ENCODE measurements around the gene P2RX6. TPM values are rescaled to one million over a fixed set of nuclear protein-coding genes. Genes with fewer than 3 reads are reported as not detected.

The P2RX6 gene
- total RNA-seq, 4 donors from 2014 or later: 0.76 to 1.5 (median 1.2) TPM; not detected in 1

DNA sequence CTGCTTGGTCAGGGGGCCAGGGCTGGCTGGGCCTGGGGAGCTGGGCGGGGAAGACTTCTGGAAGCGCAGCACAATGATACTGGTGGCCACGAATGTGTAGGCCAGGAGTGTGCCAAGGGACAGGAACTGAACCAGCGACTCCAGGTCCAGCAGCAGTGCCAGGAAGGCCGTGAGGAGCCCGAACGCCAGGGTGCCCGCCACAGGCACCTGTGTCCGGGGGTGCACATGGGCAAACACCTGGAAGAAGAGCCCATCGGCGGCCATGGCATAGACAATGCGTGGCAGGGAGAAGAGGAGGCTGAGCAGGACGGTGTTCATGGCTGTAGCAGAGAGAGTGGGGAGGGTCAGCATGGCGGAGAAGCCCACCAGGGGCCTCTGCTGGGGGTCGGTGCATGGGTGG is 15.1 kb downstream of the P2RX6 start:
- Histone ChIP-seq H3K27me3 (no peaks in the 10 kb centered on the region), H3K4me3 (no peak overlapping the region), H3K9me3 (no peaks in the 10 kb centered on the region), H3K27ac (no peak overlapping the region), H3K36me3 (no peaks in the 10 kb centered on the region), H3K4me1 (peaks cover 0 to 7% of the 10 kb centered on the region in 2 donors)
- intact Hi-C loops (cut with DNase I; ENCODE audit: low total_unique reads): no loop called here
- DNase-seq: no peak
- TF ChIP-seq, protein P1, sequence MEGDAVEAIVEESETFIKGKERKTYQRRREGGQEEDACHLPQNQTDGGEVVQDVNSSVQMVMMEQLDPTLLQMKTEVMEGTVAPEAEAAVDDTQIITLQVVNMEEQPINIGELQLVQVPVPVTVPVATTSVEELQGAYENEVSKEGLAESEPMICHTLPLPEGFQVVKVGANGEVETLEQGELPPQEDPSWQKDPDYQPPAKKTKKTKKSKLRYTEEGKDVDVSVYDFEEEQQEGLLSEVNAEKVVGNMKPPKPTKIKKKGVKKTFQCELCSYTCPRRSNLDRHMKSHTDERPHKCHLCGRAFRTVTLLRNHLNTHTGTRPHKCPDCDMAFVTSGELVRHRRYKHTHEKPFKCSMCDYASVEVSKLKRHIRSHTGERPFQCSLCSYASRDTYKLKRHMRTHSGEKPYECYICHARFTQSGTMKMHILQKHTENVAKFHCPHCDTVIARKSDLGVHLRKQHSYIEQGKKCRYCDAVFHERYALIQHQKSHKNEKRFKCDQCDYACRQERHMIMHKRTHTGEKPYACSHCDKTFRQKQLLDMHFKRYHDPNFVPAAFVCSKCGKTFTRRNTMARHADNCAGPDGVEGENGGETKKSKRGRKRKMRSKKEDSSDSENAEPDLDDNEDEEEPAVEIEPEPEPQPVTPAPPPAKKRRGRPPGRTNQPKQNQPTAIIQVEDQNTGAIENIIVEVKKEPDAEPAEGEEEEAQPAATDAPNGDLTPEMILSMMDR (IDR thresholded peaks at IDR 0.05): no peak
- no peak for TF ChIP-seq POLR2A (IDR thresholded peaks at IDR 0.05)

DNA sequence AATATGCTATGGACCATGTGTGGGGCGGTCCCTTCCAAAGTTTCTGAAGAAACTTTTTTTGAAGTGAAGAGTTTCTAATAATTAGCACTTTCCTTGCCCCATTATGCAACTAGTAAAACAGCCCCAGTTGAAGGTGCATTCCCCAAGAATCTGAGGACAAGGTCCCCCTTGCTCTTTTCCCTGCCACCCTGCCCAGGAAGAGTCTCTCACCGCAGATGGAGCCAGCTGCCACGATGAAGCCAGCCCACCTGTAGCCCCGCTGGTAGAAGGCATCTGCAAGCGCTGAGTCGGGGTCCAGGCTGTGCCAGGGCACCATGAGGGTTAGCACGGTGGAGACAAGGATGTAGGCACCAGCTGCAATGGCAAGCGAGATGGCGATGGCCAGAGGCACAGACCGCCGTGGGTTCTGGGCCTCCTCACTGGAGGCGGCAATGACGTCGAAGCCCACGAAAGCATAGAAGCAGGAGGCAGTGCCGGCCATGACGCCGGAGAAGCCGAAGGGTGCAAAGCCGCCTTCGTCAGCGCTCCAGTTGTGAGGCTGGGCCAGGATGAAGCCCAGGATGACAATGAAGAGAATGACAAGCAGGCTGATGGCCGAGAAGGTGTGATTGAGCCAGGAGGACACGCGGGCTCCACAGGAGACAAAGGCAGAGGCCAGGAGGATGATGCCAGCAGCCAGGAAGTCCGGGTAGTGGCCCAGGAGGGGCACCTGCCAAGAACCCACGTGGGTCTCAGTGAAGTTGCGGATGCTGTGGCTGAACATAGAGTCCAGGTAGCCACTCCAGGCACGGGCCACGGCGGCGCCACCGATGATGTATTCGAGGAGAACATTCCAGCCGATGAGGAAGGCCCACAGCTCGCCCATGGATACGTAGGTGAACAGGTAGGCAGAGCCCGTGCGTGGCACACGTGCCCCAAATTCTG is 15.9 kb downstream of the P2RX6 start:
- no peak for DNase-seq
- no peak for TF ChIP-seq POLR2A (IDR thresholded peaks at IDR 0.05)
- intact Hi-C loops (cut with DNase I; ENCODE audit: low total_unique reads): no loop called here
- Histone ChIP-seq H3K27me3 (no peaks in the 10 kb centered on the region), H3K36me3 (no peaks in the 10 kb centered on the region), H3K27ac (no peak overlapping the region), H3K9me3 (no peaks in the 10 kb centered on the region), H3K4me3 (no peak overlapping the region), H3K4me1 (peaks cover 0 to 7% of the 10 kb centered on the region in 2 donors)

DNA sequence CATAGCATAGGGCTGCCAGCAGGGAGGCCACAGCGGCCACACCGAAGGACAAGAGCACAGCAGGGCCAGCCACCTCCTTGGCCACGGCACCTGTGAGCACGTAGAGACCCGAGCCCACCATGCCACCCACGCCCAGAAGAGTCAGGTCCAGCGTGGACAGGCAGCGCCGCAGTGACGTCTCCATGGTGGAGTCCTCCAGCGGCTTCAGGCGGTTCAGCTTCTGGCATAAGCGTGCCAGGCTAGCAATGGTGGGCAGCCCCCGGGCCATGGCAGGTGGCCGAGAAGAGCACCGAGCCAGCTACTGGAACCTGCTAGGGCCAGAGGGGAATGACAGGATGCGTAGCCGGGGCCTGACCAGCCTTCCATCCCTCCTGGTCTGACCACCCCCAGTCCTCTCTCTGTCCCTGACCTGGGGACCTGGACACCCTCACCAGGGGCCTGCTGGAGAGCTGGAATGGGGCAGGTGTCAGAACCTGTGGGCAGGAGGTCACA is 16.6 kb downstream of the P2RX6 start:
- TF ChIP-seq POLR2A (IDR thresholded peaks at IDR 0.05): no peak
- TF ChIP-seq, protein P1 (IDR thresholded peaks at IDR 0.05): no peak
- Histone ChIP-seq H3K27me3 (no peaks in the 10 kb centered on the region), H3K36me3 (no peaks in the 10 kb centered on the region), H3K4me1 (peaks cover 0 to 7% of the 10 kb centered on the region in 2 donors), H3K9me3 (no peaks in the 10 kb centered on the region), H3K27ac (no peak overlapping the region), H3K4me3 (no peak overlapping the region)
- intact Hi-C loops (cut with DNase I; ENCODE audit: low total_unique reads): no loop called here
- no peak for DNase-seq

DNA sequence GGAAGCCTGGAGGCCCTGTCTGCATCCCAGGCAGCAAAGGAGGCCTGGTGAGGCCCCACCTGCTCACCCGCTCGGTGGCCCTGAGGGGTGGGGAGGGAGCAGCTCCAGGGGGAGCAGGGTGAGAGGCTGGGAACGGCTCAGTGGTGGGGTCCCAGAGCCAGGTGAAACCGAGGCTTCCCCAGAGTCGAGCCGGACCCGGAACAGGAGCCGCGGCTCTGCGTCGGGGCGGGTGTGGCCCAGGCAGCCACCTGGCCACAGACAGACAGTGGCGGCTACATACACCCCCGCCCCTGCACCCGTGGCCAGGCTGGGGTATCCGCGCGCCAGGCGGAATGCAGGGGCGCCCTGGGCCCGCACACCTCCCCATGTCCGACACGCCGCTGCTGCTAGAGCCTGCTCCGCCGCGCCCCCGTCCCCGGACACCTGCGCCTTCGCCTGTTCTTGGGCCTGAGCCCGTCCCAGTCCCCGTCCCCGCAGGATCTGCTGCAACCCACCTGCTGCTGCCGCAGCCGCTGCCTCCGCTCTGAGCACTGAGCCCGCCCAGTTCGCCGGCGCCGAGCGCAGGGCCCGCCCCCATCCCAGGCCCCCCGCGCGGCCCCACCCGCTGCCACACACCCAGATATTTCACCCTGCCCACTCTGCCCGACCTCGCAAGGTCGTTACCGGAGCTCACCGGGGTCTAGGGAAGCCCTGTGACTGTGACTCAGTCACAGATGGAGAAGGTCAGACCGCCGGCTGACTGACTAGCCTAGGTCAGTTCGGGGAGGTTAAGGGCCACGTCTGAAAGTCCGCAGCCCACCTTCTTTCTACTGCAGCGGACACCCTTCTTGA is 17.3 kb downstream of the P2RX6 start, which contains the start of gene SLC7A4:
SLC7A4 (minus strand) TSS at position 525 of the 831 bp plus-strand sequence. CDS start 749 bp downstream, outside the sequence.
- Histone ChIP-seq H3K4me3 (peak within 1 kb of the TSS in 1 of 2 donors; percentile 19), H3K27ac (no peak within 1 kb of the TSS), H3K9me3 (no peaks in the 10 kb centered on the region), H3K36me3 (no peaks in the 10 kb centered on the region), H3K27me3 (no peaks in the 10 kb centered on the region), H3K4me1 (peaks cover 0 to 7% of the 10 kb centered on the region in 2 donors)
- intact Hi-C loops (cut with DNase I; ENCODE audit: low total_unique reads): no loop called here
- TF ChIP-seq, protein P1 (IDR thresholded peaks at IDR 0.05): no peak
- TF ChIP-seq POLR2A (IDR thresholded peaks at IDR 0.05): no peak
- no peak for DNase-seq

DNA sequence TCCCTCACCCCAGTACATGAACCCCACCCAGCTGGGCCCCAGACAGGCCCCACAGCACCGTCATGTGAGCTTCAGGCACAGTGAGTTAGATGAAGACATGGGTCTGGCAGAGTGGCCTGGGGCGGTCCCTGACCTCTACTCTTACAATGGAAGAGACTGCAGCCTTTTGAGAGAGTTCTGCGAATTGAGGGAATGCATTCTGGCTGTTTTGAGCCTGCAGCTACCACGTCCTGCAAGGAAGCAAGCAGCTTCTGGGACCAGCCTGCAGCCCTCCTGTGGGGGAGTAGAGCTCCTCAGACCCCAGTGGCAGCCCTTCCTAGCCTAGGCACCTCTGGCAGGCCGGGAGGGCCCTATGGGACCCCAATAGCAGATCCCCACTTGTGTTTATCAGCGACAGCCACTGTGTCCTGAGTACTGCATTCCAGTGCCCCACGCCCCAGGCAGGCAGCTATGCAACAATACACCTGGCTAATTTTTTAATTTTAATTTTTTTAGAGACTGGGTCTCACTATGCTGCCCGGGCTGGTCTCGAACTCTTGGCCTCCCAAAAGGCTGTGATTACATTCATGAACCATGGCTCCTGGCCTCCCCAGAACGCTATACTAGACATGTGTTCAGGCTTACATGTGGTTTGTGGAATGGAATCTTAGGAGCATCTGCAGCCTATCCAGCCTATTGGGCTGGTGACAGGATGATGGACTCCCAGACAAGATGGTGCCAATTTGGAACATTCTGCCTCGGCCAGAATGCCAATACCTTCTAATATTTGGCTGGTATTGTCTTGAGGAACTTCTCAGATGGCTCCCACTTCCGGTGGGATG is 18.1 kb downstream of the P2RX6 start:
- peaks cover 0 to 7% of the 10 kb centered on the region in 2 donors for H3K4me1 ChIP-seq
- no peak overlapping the region for H3K27ac ChIP-seq
- H3K4me3 ChIP-seq: no peak overlapping the region
- DNase-seq: no peak
- no peak for TF ChIP-seq POLR2A (IDR thresholded peaks at IDR 0.05)
- TF ChIP-seq, protein P1 (IDR thresholded peaks at IDR 0.05): no peak
- no peaks in the 10 kb centered on the region for H3K27me3 ChIP-seq
- H3K9me3 ChIP-seq: no peaks in the 10 kb centered on the region
- H3K36me3 ChIP-seq: no peaks in the 10 kb centered on the region
- intact Hi-C loops (cut with DNase I; ENCODE audit: low total_unique reads): no loop called here

Measured in uterus (tissue), 4 donors.